CD4-positive, alpha-beta T cell (primary cell): ENCODE data around the gene UBE3C. TPM values are rescaled to one million over a fixed set of nuclear protein-coding genes. Genes with fewer than 3 reads are reported as not detected.

ENCODE experiments used
- ATAC-seq: fragments of 200-7000 bp; cut with Tn5 transposase; one replicate; pipeline ENCODE4 v1.10.0; 2022; ENCODE audit warnings: mild to moderate bottlenecking; ENCODE audit not compliant: poor library complexity
- CTCF ChIA-PET: fragments of 350-600 bp; sonication (Branson Sonifier 250); formaldehyde crosslinking; loops from one replicate; lab custom pipeline; 2021; ENCODE audit warnings: antibody characterized with exemption, inconsistent platforms; lab: Charles Lee
- POLR2A ChIA-PET: fragments of 350-600 bp; sonication (Branson Sonifier 250); formaldehyde crosslinking; loops from one replicate; lab custom pipeline; 2021; ENCODE audit warnings: antibody characterized with exemption, inconsistent platforms; lab: Charles Lee
- DNase-seq, 14 experiments: peaks; one replicate each; pipeline ENCODE4 v3.0.0-alpha.2; 2013 to 2020; ENCODE audit warnings: mixed read lengths in 2 of 14
- H3K27ac ChIP-seq, 2 donors: one replicate each; pipeline versions ENCODE4 v1.5.1 to v1.7.0; 2013; ENCODE audit warnings: low read length in 2 of 2, low read depth in 1 of 2, mild to moderate bottlenecking in 1 of 2
- H3K27me3 ChIP-seq, 2 experiments: 1 replicate in 1 of 2; 2 replicates in 1 of 2; pipeline versions ENCODE4 v1.6.1 to v1.7.0; 2013; ENCODE audit warnings: low read length in 2 of 2, control low read depth in 1 of 2, mild to moderate bottlenecking in 1 of 2, moderate library complexity in 1 of 2; ENCODE audit not compliant: insufficient read depth in 2 of 2, control insufficient read depth in 1 of 2
- H3K36me3 ChIP-seq: one replicate; pipeline ENCODE4 v1.6.1; 2013; ENCODE audit warnings: low read length, control low read depth; ENCODE audit not compliant: insufficient read depth
- H3K4me1 ChIP-seq: one replicate; pipeline ENCODE4 v1.6.1; 2013; ENCODE audit warnings: low read length, control low read depth; ENCODE audit not compliant: insufficient read depth
- H3K4me3 ChIP-seq: one replicate; pipeline ENCODE4 v1.5.1; 2013; ENCODE audit warnings: mild to moderate bottlenecking, low read length, moderate library complexity
- H3K9me3 ChIP-seq, 2 experiments: 1 replicate in 1 of 2; 2 replicates in 1 of 2; pipeline versions ENCODE4 v1.6.1 to v1.7.0; 2013; ENCODE audit warnings: low read length in 2 of 2, mild to moderate bottlenecking in 2 of 2, control low read depth in 1 of 2, moderate library complexity in 1 of 2; ENCODE audit not compliant: control insufficient read depth in 1 of 2, insufficient read depth in 1 of 2
- H3K27ac Mint-ChIP-seq: one replicate; pipeline ENCODE4 v1.8.0; 2020; ENCODE audit warnings: mixed read lengths
- H3K27me3 Mint-ChIP-seq: one replicate; pipeline ENCODE4 v1.8.0; 2021; ENCODE audit warnings: mixed read lengths
- H3K36me3 Mint-ChIP-seq: one replicate; pipeline ENCODE4 v1.8.0; 2021; ENCODE audit warnings: low read depth, mixed read lengths
- H3K4me1 Mint-ChIP-seq: one replicate; pipeline ENCODE4 v1.8.0; 2021; ENCODE audit warnings: low read depth, mixed read lengths
- H3K4me3 Mint-ChIP-seq: one replicate; pipeline ENCODE4 v1.8.0; 2020; ENCODE audit warnings: mild to moderate bottlenecking, mixed read lengths
- H3K9me3 Mint-ChIP-seq: one replicate; pipeline ENCODE4 v1.8.0; 2020; ENCODE audit warnings: mixed read lengths
- intact Hi-C, 2 experiments: fragments of 100-400 bp; cut with DNase I in 1 of 2; cut with micrococcal nuclease in 1 of 2; formaldehyde crosslinking; loops; one replicate each; pipeline versions ENCODE4 v1.15.1 to v1.9.0; 2023 to 2025; cut with DNase I, micrococcal nuclease
- total RNA-seq, 174 experiments: library from RNA in 2 of 174; stranded (reverse) in 2 of 174; gene quantifications; one replicate each; pipeline ENCODE4 v1.2.3 and lab custom pipeline; 2021 to 2026
- TF ChIP-seq, protein P1 (sequence below): fragments of 200-600 bp; IDR thresholded peaks from one replicate; pipeline ENCODE4 v1.8.0; 2022; ENCODE audit warnings: antibody characterized with exemption, mild to moderate bottlenecking

UBE3C gene
- total RNA-seq, 2 experiments from 2014 or later: 30.8 to 32.3 TPM

GRCh38 chr7:157235357-157236333 lies 96.9 kb downstream of the UBE3C start:
- ATAC-seq (no peak), DNase-seq (no peak)
- no peaks in the 10 kb centered on the region for H3K4me1 Mint-ChIP-seq
- no peaks in the 10 kb centered on the region for H3K27me3 Mint-ChIP-seq
- H3K27ac Mint-ChIP-seq: no peak overlapping the region
- peaks cover 78% of the 10 kb centered on the region for H3K36me3 Mint-ChIP-seq
- Histone ChIP-seq H3K9me3 (no peaks in the 10 kb centered on the region), H3K4me1 (no peaks in the 10 kb centered on the region), H3K27me3 (no peaks in the 10 kb centered on the region), H3K27ac (no peak overlapping the region), H3K36me3 (peaks cover 68% of the 10 kb centered on the region), H3K4me3 (no peak overlapping the region)
- H3K4me3 Mint-ChIP-seq: no peak overlapping the region
- TF ChIP-seq, protein P1, sequence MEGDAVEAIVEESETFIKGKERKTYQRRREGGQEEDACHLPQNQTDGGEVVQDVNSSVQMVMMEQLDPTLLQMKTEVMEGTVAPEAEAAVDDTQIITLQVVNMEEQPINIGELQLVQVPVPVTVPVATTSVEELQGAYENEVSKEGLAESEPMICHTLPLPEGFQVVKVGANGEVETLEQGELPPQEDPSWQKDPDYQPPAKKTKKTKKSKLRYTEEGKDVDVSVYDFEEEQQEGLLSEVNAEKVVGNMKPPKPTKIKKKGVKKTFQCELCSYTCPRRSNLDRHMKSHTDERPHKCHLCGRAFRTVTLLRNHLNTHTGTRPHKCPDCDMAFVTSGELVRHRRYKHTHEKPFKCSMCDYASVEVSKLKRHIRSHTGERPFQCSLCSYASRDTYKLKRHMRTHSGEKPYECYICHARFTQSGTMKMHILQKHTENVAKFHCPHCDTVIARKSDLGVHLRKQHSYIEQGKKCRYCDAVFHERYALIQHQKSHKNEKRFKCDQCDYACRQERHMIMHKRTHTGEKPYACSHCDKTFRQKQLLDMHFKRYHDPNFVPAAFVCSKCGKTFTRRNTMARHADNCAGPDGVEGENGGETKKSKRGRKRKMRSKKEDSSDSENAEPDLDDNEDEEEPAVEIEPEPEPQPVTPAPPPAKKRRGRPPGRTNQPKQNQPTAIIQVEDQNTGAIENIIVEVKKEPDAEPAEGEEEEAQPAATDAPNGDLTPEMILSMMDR: no peak
- intact Hi-C loops: no loop called here
- POLR2A ChIA-PET: no interaction called here
- no peaks in the 10 kb centered on the region for H3K9me3 Mint-ChIP-seq
- CTCF ChIA-PET: no interaction called here

DNA sequence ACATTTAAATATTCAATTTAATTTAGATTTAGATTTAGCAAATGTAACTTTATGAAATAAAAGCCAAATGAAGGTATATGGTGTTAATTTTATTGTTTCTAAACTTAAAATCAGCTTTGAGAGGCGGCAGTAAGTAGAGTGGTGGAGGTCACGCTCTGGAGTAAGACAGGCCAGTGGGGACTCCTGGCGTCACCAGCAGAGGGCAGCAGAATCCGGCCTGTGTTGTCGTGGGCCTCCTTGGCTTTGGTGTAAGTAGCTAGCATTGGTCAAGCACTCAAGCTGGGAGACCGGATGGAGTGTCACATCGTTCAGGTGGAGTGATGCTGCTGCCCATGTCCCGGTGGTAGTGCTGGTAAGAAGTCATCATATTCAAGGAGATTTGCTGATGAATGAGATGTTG lies 99.4 kb downstream of the UBE3C start:
- Histone ChIP-seq H3K4me1 (no peaks in the 10 kb centered on the region), H3K27me3 (no peaks in the 10 kb centered on the region), H3K9me3 (no peaks in the 10 kb centered on the region), H3K36me3 (peaks cover 56% of the 10 kb centered on the region), H3K27ac (no peak overlapping the region), H3K4me3 (no peak overlapping the region)
- Mint-ChIP-seq H3K27ac (no peak overlapping the region), H3K9me3 (no peaks in the 10 kb centered on the region), H3K4me1 (no peaks in the 10 kb centered on the region), H3K36me3 (peaks cover 64% of the 10 kb centered on the region), H3K4me3 (no peak overlapping the region), H3K27me3 (no peaks in the 10 kb centered on the region)
- CTCF ChIA-PET: no interaction called here
- POLR2A ChIA-PET: interaction anchor here (0.6 kb wide), 1 partner anchor 22 kb away, joined by 3 read pairs; no protein-coding TSS in a partner anchor
- TF ChIP-seq, protein P1: no peak
- intact Hi-C loops: no loop called here
- ATAC-seq (no peak), DNase-seq (no peak)

GRCh38 chr7:157239571-157240270 lies 101.0 kb downstream of the UBE3C start:
- Mint-ChIP-seq H3K9me3 (no peaks in the 10 kb centered on the region), H3K4me3 (no peak overlapping the region), H3K36me3 (peaks cover 47% of the 10 kb centered on the region), H3K4me1 (no peaks in the 10 kb centered on the region), H3K27me3 (no peaks in the 10 kb centered on the region), H3K27ac (no peak overlapping the region)
- Histone ChIP-seq H3K27ac (no peak overlapping the region), H3K4me1 (no peaks in the 10 kb centered on the region), H3K27me3 (no peaks in the 10 kb centered on the region), H3K4me3 (no peak overlapping the region), H3K36me3 (peaks cover 41% of the 10 kb centered on the region), H3K9me3 (no peaks in the 10 kb centered on the region)
- TF ChIP-seq, protein P1: no peak
- ATAC-seq: no peak
- intact Hi-C loops: loop anchor here in 1 of 2 experiments (10.0 kb wide), 1 partner anchor 265 kb away; no protein-coding TSS in a partner anchor
- POLR2A ChIA-PET: no interaction called here
- no peak for DNase-seq
- CTCF ChIA-PET: no interaction called here
